H9 (cell line): ENCODE data around the gene RPL37. TPM values are rescaled to one million over a fixed set of nuclear protein-coding genes. Genes with fewer than 3 reads are reported as not detected.
"Not testable (repeated sequence)": the region's sequence is repeated elsewhere in the genome, so short reads cannot be mapped to it uniquely, and the experiment has no call there.

Experiments
- DNase-seq: peaks from one replicate; pipeline ENCODE4 v3.0.0-alpha.2; 2017
- H2AFZ ChIP-seq: one replicate; pipeline ENCODE4 v1.6.1; 2013; ENCODE audit warnings: mild to moderate bottlenecking, low read length, control low read depth, moderate library complexity
- H2AK5ac ChIP-seq: 2 replicates; pipeline ENCODE4 v1.6.1; 2013; ENCODE audit warnings: low read length, control low read depth, mixed read lengths; ENCODE audit not compliant: insufficient read length
- H2BK120ac ChIP-seq: one replicate; pipeline ENCODE4 v1.6.1; 2013; ENCODE audit warnings: low read depth, mild to moderate bottlenecking, low read length, control low read depth, inconsistent platforms; ENCODE audit not compliant: poor library complexity, severe bottlenecking
- H2BK12ac ChIP-seq: 2 replicates; pipeline ENCODE4 v1.6.1; 2013; ENCODE audit warnings: low read length, control low read depth, mixed read lengths, low read depth; ENCODE audit not compliant: insufficient read length
- H2BK15ac ChIP-seq: 2 replicates; pipeline ENCODE4 v1.6.1; 2013; ENCODE audit warnings: low read depth, low read length, control low read depth
- H2BK20ac ChIP-seq: one replicate; pipeline ENCODE4 v1.6.1; 2013; ENCODE audit warnings: low read depth, mild to moderate bottlenecking, low read length, control low read depth, inconsistent platforms; ENCODE audit not compliant: poor library complexity, severe bottlenecking
- H2BK5ac ChIP-seq: 2 replicates; pipeline ENCODE4 v1.6.1; 2013; ENCODE audit warnings: low read length, control low read depth, mixed read lengths; ENCODE audit not compliant: insufficient read length
- H3K14ac ChIP-seq: 2 replicates; pipeline ENCODE4 v1.6.1; 2013; ENCODE audit warnings: low read length, control low read depth; ENCODE audit not compliant: insufficient read depth
- H3K18ac ChIP-seq: 2 replicates; pipeline ENCODE4 v1.6.1; 2013; ENCODE audit warnings: low read depth, mild to moderate bottlenecking, mixed read lengths, low read length, control low read depth; ENCODE audit not compliant: insufficient read length
- H3K23ac ChIP-seq: 2 replicates; pipeline ENCODE4 v1.6.1; 2013; ENCODE audit warnings: low read length, control low read depth, mixed read lengths, low read depth; ENCODE audit not compliant: insufficient read length
- H3K23me2 ChIP-seq: 2 replicates; pipeline ENCODE4 v1.6.1; 2013; ENCODE audit warnings: low read depth, mild to moderate bottlenecking, mixed read lengths, low read length, control low read depth; ENCODE audit not compliant: insufficient read length, poor library complexity, severe bottlenecking
- H3K27ac ChIP-seq: 2 replicates; pipeline ENCODE4 v1.5.1; 2013; ENCODE audit warnings: low read length, control low read depth, mixed read lengths, low read depth; ENCODE audit not compliant: insufficient read length
- H3K27me3 ChIP-seq: 2 replicates; pipeline ENCODE4 v1.6.1; 2013; ENCODE audit warnings: low read length, control low read depth, inconsistent platforms; ENCODE audit not compliant: insufficient read depth
- H3K4ac ChIP-seq: 2 replicates; pipeline ENCODE4 v1.6.1; 2013; ENCODE audit warnings: low read depth, mild to moderate bottlenecking, control low read depth, inconsistent platforms, low read length, moderate library complexity
- H3K4me1 ChIP-seq: 2 replicates; pipeline ENCODE4 v1.6.1; 2013; ENCODE audit warnings: low read length, control low read depth, inconsistent platforms; ENCODE audit not compliant: insufficient read depth
- H3K4me2 ChIP-seq: 2 replicates; pipeline ENCODE4 v1.6.1; 2013; ENCODE audit warnings: low read length, control low read depth, mixed read lengths; ENCODE audit not compliant: insufficient read length, insufficient read depth
- H3K56ac ChIP-seq: 2 replicates; pipeline ENCODE4 v1.6.1; 2013; ENCODE audit warnings: low read depth, mild to moderate bottlenecking, mixed read lengths, low read length, control low read depth; ENCODE audit not compliant: insufficient read length
- H3K79me1 ChIP-seq: 2 replicates; pipeline ENCODE4 v1.6.1; 2013; ENCODE audit warnings: low read depth, mild to moderate bottlenecking, moderate library complexity, low read length, control low read depth, inconsistent platforms; ENCODE audit not compliant: insufficient read depth, poor library complexity, severe bottlenecking
- H3K79me2 ChIP-seq: 2 replicates; pipeline ENCODE4 v1.6.1; 2013; ENCODE audit warnings: low read length, control low read depth, inconsistent platforms; ENCODE audit not compliant: insufficient read depth
- H3K9ac ChIP-seq: 2 replicates; pipeline ENCODE4 v1.6.1; 2013; ENCODE audit warnings: low read length, control low read depth, mixed read lengths; ENCODE audit not compliant: insufficient read length; ENCODE audit errors: extremely low read depth
- H3K9me3 ChIP-seq: one replicate; pipeline ENCODE4 v1.6.1; 2013; ENCODE audit warnings: low read depth, low read length, inconsistent platforms; ENCODE audit not compliant: control insufficient read depth
- H3T11ph ChIP-seq: one replicate; pipeline ENCODE4 v1.6.1; 2013; ENCODE audit warnings: mild to moderate bottlenecking, low read length, control low read depth, inconsistent platforms
- H4K20me1 ChIP-seq: one replicate; pipeline ENCODE4 v1.6.1; 2013; ENCODE audit not compliant: control insufficient read depth, insufficient read length, insufficient read depth
- H4K5ac ChIP-seq: 2 replicates; pipeline ENCODE4 v1.6.1; 2013; ENCODE audit warnings: low read depth, mild to moderate bottlenecking, mixed read lengths, low read length, control low read depth; ENCODE audit not compliant: insufficient read length
- H4K8ac ChIP-seq: replicated peaks from 2 replicates; pipeline ENCODE4 v1.6.1; 2013; ENCODE audit warnings: low read length, control low read depth, mixed read lengths, low read depth; ENCODE audit not compliant: insufficient read length
- H4K91ac ChIP-seq: 2 replicates; pipeline ENCODE4 v1.6.1; 2013; ENCODE audit warnings: low read depth, mild to moderate bottlenecking, moderate library complexity, mixed read lengths, low read length, control low read depth; ENCODE audit not compliant: insufficient read length
- H3K27ac Mint-ChIP-seq, 3 experiments: 2 replicates in 2 of 3; 3 replicates in 1 of 3; pipeline ENCODE4 v1.8.0; 2020 to 2021; ENCODE audit warnings: mixed read lengths in 3 of 3, mild to moderate bottlenecking in 1 of 3, moderate library complexity in 1 of 3
- H3K27me3 Mint-ChIP-seq: 2 replicates; pipeline ENCODE4 v1.8.0; 2021; ENCODE audit warnings: low read depth, mild to moderate bottlenecking, moderate library complexity, mixed read lengths
- H3K36me3 Mint-ChIP-seq, 3 experiments: 2 replicates in 2 of 3; 3 replicates in 1 of 3; pipeline ENCODE4 v1.8.0; 2020 to 2021; ENCODE audit warnings: low read depth in 3 of 3, mixed read lengths in 3 of 3; ENCODE audit not compliant: insufficient read depth in 1 of 3
- H3K4me1 Mint-ChIP-seq, 2 experiments: 2 replicates each; pipeline ENCODE4 v1.8.0; 2020; ENCODE audit warnings: mixed read lengths in 2 of 2
- H3K4me3 Mint-ChIP-seq, 2 experiments: 2 replicates in 1 of 2; 3 replicates in 1 of 2; pipeline ENCODE4 v1.8.0; 2020 to 2021; ENCODE audit warnings: mild to moderate bottlenecking in 2 of 2, mixed read lengths in 2 of 2, moderate library complexity in 1 of 2
- H3K9me3 Mint-ChIP-seq, 2 experiments: 2 replicates in 1 of 2; 3 replicates in 1 of 2; pipeline ENCODE4 v1.8.0; 2020; ENCODE audit warnings: mild to moderate bottlenecking in 2 of 2, mixed read lengths in 2 of 2, moderate library complexity in 1 of 2
- CTCF ChIP-seq: fragments of 200-600 bp; sonication (generic); conservative IDR thresholded peaks from 3 replicates; pipeline ENCODE4 v1.8.0; 2021; ENCODE audit warnings: antibody characterized with exemption, mild to moderate bottlenecking
- WGBS: extraction: QIAGEN DNeasy Blood & Tissue Kit; methylation state at CpG from one replicate; pipeline ENCODE4 v1.1.7; 2013; ENCODE audit warnings: missing lambda C conversion rate, low lambda C conversion rate, mixed read lengths; ENCODE audit not compliant: insufficient read length; ENCODE audit errors: extremely low coverage; 5-methylcytosine and 5-hydroxymethylcytosine counted together
- total RNA-seq: library from RNA; stranded (reverse); gene quantifications from 2 replicates; pipeline ENCODE4 v1.2.1, GENCODE V29; 2021

Gene RPL37
- total RNA-seq, 1 experiment from 2014 or later, result 1,735 TPM

- H3K56ac ChIP-seq, result no peak overlapping the region
- no peak overlapping the region for H2BK20ac ChIP-seq
- no peak overlapping the region for H3K18ac ChIP-seq
- no peaks in the 10 kb centered on the region for H3K23me2 ChIP-seq
- no peak for DNase-seq
- H3K23ac ChIP-seq, result no peak overlapping the region
- no peak overlapping the region for H2BK5ac ChIP-seq
- H3K79me2 ChIP-seq, result peaks cover 48% of the 10 kb centered on the region; the same call in 1 of the 2 replicates
- H2AK5ac ChIP-seq, result no peak overlapping the region
- H3K27me3 ChIP-seq, result no peaks in the 10 kb centered on the region
- peaks cover 2 to 7% of the 10 kb centered on the region in 2 experiments; a peak in 3 of 4 replicates for H3K4me1 Mint-ChIP-seq
- no peak overlapping the region for H4K91ac ChIP-seq
- H3K4me3 Mint-ChIP-seq, result no peak overlapping the region
- no CpG with 5 or more reads among the region's 3 CpGs for WGBS
- TF ChIP-seq CTCF, result no peak
- H3K27me3 Mint-ChIP-seq, result no peaks in the 10 kb centered on the region
- no peak overlapping the region for H2BK15ac ChIP-seq
- H4K8ac ChIP-seq, result no peak overlapping the region
- no peaks in the 10 kb centered on the region; the same call in 1 of the 2 replicates for H3K4me1 ChIP-seq
- H2AFZ ChIP-seq, result no peak overlapping the region
- peaks cover 3 to 6% of the 10 kb centered on the region in 2 experiments; a peak in 4 of 5 replicates for H3K9me3 Mint-ChIP-seq
- H3K36me3 Mint-ChIP-seq, result peaks cover 25 to 33% (median 30%) of the 10 kb centered on the region in 3 experiments
- no peak overlapping the region for H3K4ac ChIP-seq
- H3K9ac ChIP-seq, result no peak overlapping the region
- no peak overlapping the region for H3K27ac ChIP-seq
- no peaks in the 10 kb centered on the region for H3K79me1 ChIP-seq
- no peak overlapping the region for H3K4me2 ChIP-seq
- no peak overlapping the region for H2BK12ac ChIP-seq
- no peaks in the 10 kb centered on the region for H4K20me1 ChIP-seq
- H3T11ph ChIP-seq, result no peak overlapping the region
- H3K14ac ChIP-seq, result no peak overlapping the region
- no peak overlapping the region for H3K27ac Mint-ChIP-seq
- no peak overlapping the region for H4K5ac ChIP-seq
- H2BK120ac ChIP-seq, result no peak overlapping the region
- H3K9me3 ChIP-seq, result no peaks in the 10 kb centered on the region
Observed at GRCh38 chr5:40790947-40791593, 44.0 kb downstream of the RPL37 start.

GRCh38 chr5:40788941-40789340 is 46.1 kb downstream of the RPL37 start:
- H2BK5ac ChIP-seq, H2AK5ac ChIP-seq, H3K18ac ChIP-seq, H2AFZ ChIP-seq, H3K4me1 Mint-ChIP-seq, H2BK20ac ChIP-seq, H3K27me3 Mint-ChIP-seq, H3K4me3 Mint-ChIP-seq, H2BK15ac ChIP-seq, H3K56ac ChIP-seq, H3K4me1 ChIP-seq, H3K23me2 ChIP-seq, H2BK120ac ChIP-seq, H3K23ac ChIP-seq, H3K27ac ChIP-seq, H2BK12ac ChIP-seq, H3K27me3 ChIP-seq, H4K8ac ChIP-seq, H3K4ac ChIP-seq, H4K20me1 ChIP-seq, H4K5ac ChIP-seq, H3K9ac ChIP-seq, H3T11ph ChIP-seq, H3K9me3 ChIP-seq, H3K14ac ChIP-seq, DNase-seq, H3K27ac Mint-ChIP-seq, H3K9me3 Mint-ChIP-seq, H3K79me1 ChIP-seq, H3K4me2 ChIP-seq, H4K91ac ChIP-seq: not testable (repeated sequence)
- no CpG with 5 or more reads among the region's 5 CpGs for WGBS
- peaks cover 12 to 22% (median 22%) of the 10 kb centered on the region in 3 experiments for H3K36me3 Mint-ChIP-seq
- peaks cover 42% of the 10 kb centered on the region; the same call in 1 of the 2 replicates for H3K79me2 ChIP-seq
